ENCODE measurements around the gene SLC4A9.
A peak's percentile ranks its signal among the peaks of the same experiment; 100 is the strongest.

The SLC4A9 gene

GRCh38 chr5:140324041-140324600, 35.9 kb upstream of the SLC4A9 start:
- no peaks in the 10 kb centered on the region for H3K36me3 ChIP-seq (ENCODE audit: insufficient read depth, low read length)
- no peaks in the 10 kb centered on the region for H3K9me3 ChIP-seq (ENCODE audit: low read length)
- H3K4me1 ChIP-seq (ENCODE audit: insufficient read depth, low read length) = peaks cover 29% of the 10 kb centered on the region
- H3K27ac ChIP-seq (ENCODE audit: low read depth, low read length) = no peak overlapping the region
- H3K27me3 ChIP-seq (ENCODE audit: control insufficient read depth in 1 of 2, insufficient read depth in 2 of 2, low read length in 2 of 2) = no peaks in the 10 kb centered on the region
- no peak overlapping the region for H3K9ac ChIP-seq (ENCODE audit: low read length)
- H3K4me3 ChIP-seq (ENCODE audit: low read depth in 1 of 2, low read length in 2 of 2) = no peak overlapping the region

GRCh38 chr5:140324617-140325241, 35.3 kb upstream of the SLC4A9 start:
- no peak overlapping the region for H3K27ac ChIP-seq (ENCODE audit: low read depth, low read length)
- peaks cover 34% of the 10 kb centered on the region for H3K4me1 ChIP-seq (ENCODE audit: insufficient read depth, low read length)
- no peak overlapping the region for H3K4me3 ChIP-seq (ENCODE audit: low read depth in 1 of 2, low read length in 2 of 2)
- no peaks in the 10 kb centered on the region for H3K36me3 ChIP-seq (ENCODE audit: insufficient read depth, low read length)
- no peaks in the 10 kb centered on the region for H3K27me3 ChIP-seq (ENCODE audit: control insufficient read depth in 1 of 2, insufficient read depth in 2 of 2, low read length in 2 of 2)
- H3K9ac ChIP-seq (ENCODE audit: low read length) = no peak overlapping the region
- no peaks in the 10 kb centered on the region for H3K9me3 ChIP-seq (ENCODE audit: low read length)

GRCh38 chr5:140325486-140325885, 34.5 kb upstream of the SLC4A9 start:
- peaks cover 36% of the 10 kb centered on the region for H3K4me1 ChIP-seq (ENCODE audit: insufficient read depth, low read length)

GRCh38 chr5:140327589-140327988, 32.4 kb upstream of the SLC4A9 start:
- Histone ChIP-seq H3K4me1 (ENCODE audit: insufficient read depth, low read length) (peaks cover 35% of the 10 kb centered on the region), H3K27ac (ENCODE audit: low read depth, low read length) (no peak overlapping the region), H3K9ac (ENCODE audit: low read length) (no peak overlapping the region), H3K9me3 (ENCODE audit: low read length) (no peaks in the 10 kb centered on the region), H3K4me3 (ENCODE audit: low read depth in 1 of 2, low read length in 2 of 2) (no peak overlapping the region), H3K36me3 (ENCODE audit: insufficient read depth, low read length) (peaks cover 4% of the 10 kb centered on the region), H3K27me3 (ENCODE audit: control insufficient read depth in 1 of 2, insufficient read depth in 2 of 2, low read length in 2 of 2) (no peaks in the 10 kb centered on the region)

More at GRCh38 chr5:140325486-140325885, 34.5 kb upstream of the SLC4A9 start:
- no peak overlapping the region for H3K9ac ChIP-seq (ENCODE audit: low read length)
- no peaks in the 10 kb centered on the region for H3K36me3 ChIP-seq (ENCODE audit: insufficient read depth, low read length)
- H3K27ac ChIP-seq (ENCODE audit: low read depth, low read length) = no peak overlapping the region
- H3K4me3 ChIP-seq (ENCODE audit: low read depth in 1 of 2, low read length in 2 of 2) = no peak overlapping the region
- H3K27me3 ChIP-seq (ENCODE audit: control insufficient read depth in 1 of 2, insufficient read depth in 2 of 2, low read length in 2 of 2) = no peaks in the 10 kb centered on the region
- no peaks in the 10 kb centered on the region for H3K9me3 ChIP-seq (ENCODE audit: low read length)

- no peaks in the 10 kb centered on the region for H3K27me3 ChIP-seq (ENCODE audit: control insufficient read depth in 1 of 2, insufficient read depth in 2 of 2, low read length in 2 of 2)
- no peak overlapping the region for H3K9ac ChIP-seq (ENCODE audit: low read length)
- H3K36me3 ChIP-seq (ENCODE audit: insufficient read depth, low read length) = peaks cover 10% of the 10 kb centered on the region
- H3K4me1 ChIP-seq (ENCODE audit: insufficient read depth, low read length) = peaks cover 29% of the 10 kb centered on the region
- no peak overlapping the region for H3K27ac ChIP-seq (ENCODE audit: low read depth, low read length)
- H3K9me3 ChIP-seq (ENCODE audit: low read length) = no peaks in the 10 kb centered on the region
- no peak overlapping the region for H3K4me3 ChIP-seq (ENCODE audit: low read depth in 1 of 2, low read length in 2 of 2)
Measured at GRCh38 chr5:140328036-140328764, 31.8 kb upstream of the SLC4A9 start.

- H3K27ac ChIP-seq (ENCODE audit: low read depth, low read length) = no peak overlapping the region
Measured at GRCh38 chr5:140329739-140330481, 30.1 kb upstream of the SLC4A9 start.

GRCh38 chr5:140331638-140332037, 28.4 kb upstream of the SLC4A9 start:
- H3K27ac ChIP-seq (ENCODE audit: low read depth, low read length) = no peak overlapping the region
- no peak overlapping the region for H3K4me3 ChIP-seq (ENCODE audit: low read depth in 1 of 2, low read length in 2 of 2)
- peaks cover 22% of the 10 kb centered on the region for H3K36me3 ChIP-seq (ENCODE audit: insufficient read depth, low read length)
- no peaks in the 10 kb centered on the region for H3K9me3 ChIP-seq (ENCODE audit: low read length)
- peaks cover 19% of the 10 kb centered on the region for H3K4me1 ChIP-seq (ENCODE audit: insufficient read depth, low read length)
- H3K27me3 ChIP-seq (ENCODE audit: control insufficient read depth in 1 of 2, insufficient read depth in 2 of 2, low read length in 2 of 2) = no peaks in the 10 kb centered on the region
- H3K9ac ChIP-seq (ENCODE audit: low read length) = no peak overlapping the region

More at GRCh38 chr5:140329739-140330481, 30.1 kb upstream of the SLC4A9 start:
- H3K4me1 ChIP-seq (ENCODE audit: insufficient read depth, low read length) = peaks cover 12% of the 10 kb centered on the region
- no peaks in the 10 kb centered on the region for H3K9me3 ChIP-seq (ENCODE audit: low read length)
- no peak overlapping the region for H3K4me3 ChIP-seq (ENCODE audit: low read depth in 1 of 2, low read length in 2 of 2)
- no peak overlapping the region for H3K9ac ChIP-seq (ENCODE audit: low read length)
- peaks cover 18% of the 10 kb centered on the region for H3K36me3 ChIP-seq (ENCODE audit: insufficient read depth, low read length)
- no peaks in the 10 kb centered on the region for H3K27me3 ChIP-seq (ENCODE audit: control insufficient read depth in 1 of 2, insufficient read depth in 2 of 2, low read length in 2 of 2)

- Histone ChIP-seq H3K36me3 (ENCODE audit: insufficient read depth, low read length) (peaks cover 31% of the 10 kb centered on the region), H3K9ac (ENCODE audit: low read length) (no peak overlapping the region), H3K27me3 (ENCODE audit: control insufficient read depth in 1 of 2, insufficient read depth in 2 of 2, low read length in 2 of 2) (no peaks in the 10 kb centered on the region), H3K9me3 (ENCODE audit: low read length) (no peaks in the 10 kb centered on the region), H3K4me1 (ENCODE audit: insufficient read depth, low read length) (peaks cover 46% of the 10 kb centered on the region), H3K4me3 (ENCODE audit: low read depth in 1 of 2, low read length in 2 of 2) (no peak overlapping the region), H3K27ac (ENCODE audit: low read depth, low read length) (peak overlapping the region; percentile 70)
Measured at GRCh38 chr5:140336388-140336787, 23.6 kb upstream of the SLC4A9 start.

GRCh38 chr5:140337880-140338279, 22.1 kb upstream of the SLC4A9 start:
- no peak overlapping the region for H3K27ac ChIP-seq (ENCODE audit: low read depth, low read length)
- no peak overlapping the region for H3K4me3 ChIP-seq (ENCODE audit: low read depth in 1 of 2, low read length in 2 of 2)
- H3K36me3 ChIP-seq (ENCODE audit: insufficient read depth, low read length) = peaks cover 36% of the 10 kb centered on the region
- peaks cover 58% of the 10 kb centered on the region for H3K4me1 ChIP-seq (ENCODE audit: insufficient read depth, low read length)
- H3K9ac ChIP-seq (ENCODE audit: low read length) = no peak overlapping the region
- no peaks in the 10 kb centered on the region for H3K9me3 ChIP-seq (ENCODE audit: low read length)
- H3K27me3 ChIP-seq (ENCODE audit: control insufficient read depth in 1 of 2, insufficient read depth in 2 of 2, low read length in 2 of 2) = no peaks in the 10 kb centered on the region

- peaks cover 63% of the 10 kb centered on the region for H3K4me1 ChIP-seq (ENCODE audit: insufficient read depth, low read length)
Measured at GRCh38 chr5:140338336-140338735, 21.7 kb upstream of the SLC4A9 start.

GRCh38 chr5:140338908-140339307, 21.1 kb upstream of the SLC4A9 start:
- Histone ChIP-seq H3K4me1 (ENCODE audit: insufficient read depth, low read length) (peaks cover 67% of the 10 kb centered on the region), H3K27me3 (ENCODE audit: control insufficient read depth in 1 of 2, insufficient read depth in 2 of 2, low read length in 2 of 2) (no peaks in the 10 kb centered on the region), H3K4me3 (ENCODE audit: low read depth in 1 of 2, low read length in 2 of 2) (no peak overlapping the region), H3K9me3 (ENCODE audit: low read length) (no peaks in the 10 kb centered on the region), H3K9ac (ENCODE audit: low read length) (no peak overlapping the region), H3K27ac (ENCODE audit: low read depth, low read length) (no peak overlapping the region), H3K36me3 (ENCODE audit: insufficient read depth, low read length) (peaks cover 39% of the 10 kb centered on the region)

More at GRCh38 chr5:140338336-140338735, 21.7 kb upstream of the SLC4A9 start:
- Histone ChIP-seq H3K36me3 (ENCODE audit: insufficient read depth, low read length) (peaks cover 35% of the 10 kb centered on the region), H3K9me3 (ENCODE audit: low read length) (no peaks in the 10 kb centered on the region), H3K27me3 (ENCODE audit: control insufficient read depth in 1 of 2, insufficient read depth in 2 of 2, low read length in 2 of 2) (no peaks in the 10 kb centered on the region), H3K9ac (ENCODE audit: low read length) (no peak overlapping the region), H3K4me3 (ENCODE audit: low read depth in 1 of 2, low read length in 2 of 2) (no peak overlapping the region), H3K27ac (ENCODE audit: low read depth, low read length) (no peak overlapping the region)

All from muscle layer of colon (tissue), 2 donors.